BE2C (cell line): ENCODE data around the gene CUEDC2.

Source experiments
- DNase-seq: peaks from one replicate; pipeline ENCODE4 v3.0.0-alpha.2; 2020
- H3K27me3 ChIP-seq: fragments of 250-450 bp; sonication (Bioruptor Pico); 2 replicates; pipeline ENCODE4 v1.5.1; 2020; ENCODE audit warnings: mild to moderate bottlenecking
- H3K36me3 ChIP-seq: fragments of 250-450 bp; sonication (Bioruptor Pico); 2 replicates; pipeline ENCODE4 v1.5.1; 2020; ENCODE audit warnings: mild to moderate bottlenecking
- H3K4me1 ChIP-seq: fragments of 250-450 bp; sonication (Bioruptor Pico); 2 replicates; pipeline ENCODE4 v1.5.1; 2020
- H3K4me3 ChIP-seq: 2 replicates; pipeline ENCODE4 v1.5.1; 2011; ENCODE audit warnings: low read depth, low read length
- H3K9me3 ChIP-seq: fragments of 250-450 bp; sonication (Bioruptor Pico); 2 replicates; pipeline ENCODE4 v1.5.1; 2020
- CTCF ChIP-seq: IDR thresholded peaks from 2 replicates; pipeline ENCODE4 v1.5.1; 2012; ENCODE audit warnings: mild to moderate bottlenecking, low read depth, low read length

CUEDC2 gene

GRCh38 chr10:102450374-102451104 lies 18.2 kb upstream of the CUEDC2 start:
- H3K36me3 ChIP-seq, result no peaks in the 10 kb centered on the region
- no peak for TF ChIP-seq CTCF
- H3K4me3 ChIP-seq, result peak overlapping the region; percentile 68
- H3K27me3 ChIP-seq, result no peaks in the 10 kb centered on the region
- H3K9me3 ChIP-seq, result no peaks in the 10 kb centered on the region
- no peaks in the 10 kb centered on the region for H3K4me1 ChIP-seq
- DNase-seq, result peak; percentile 86

GRCh38 chr10:102450124-102450373 lies 17.7 kb upstream of the CUEDC2 start:
- no peak for TF ChIP-seq CTCF
- no peaks in the 10 kb centered on the region for H3K9me3 ChIP-seq
- no peak for DNase-seq
- no peaks in the 10 kb centered on the region for H3K27me3 ChIP-seq
- H3K4me3 ChIP-seq, result peak overlapping the region; percentile 68
- H3K36me3 ChIP-seq, result no peaks in the 10 kb centered on the region
- no peaks in the 10 kb centered on the region for H3K4me1 ChIP-seq

GRCh38 chr10:102449321-102450123 lies 17.1 kb upstream of the CUEDC2 start:
- H3K9me3 ChIP-seq, result no peaks in the 10 kb centered on the region
- H3K4me3 ChIP-seq, result peak overlapping the region; percentile 68
- no peak for TF ChIP-seq CTCF
- DNase-seq, result peak; percentile 41
- no peaks in the 10 kb centered on the region for H3K36me3 ChIP-seq
- no peaks in the 10 kb centered on the region for H3K27me3 ChIP-seq
- H3K4me1 ChIP-seq, result no peaks in the 10 kb centered on the region

- no peak for TF ChIP-seq CTCF
- H3K36me3 ChIP-seq, result no peaks in the 10 kb centered on the region
- H3K4me3 ChIP-seq, result no peak overlapping the region
- no peaks in the 10 kb centered on the region for H3K4me1 ChIP-seq
- no peak for DNase-seq
- no peaks in the 10 kb centered on the region for H3K27me3 ChIP-seq
- H3K9me3 ChIP-seq, result no peaks in the 10 kb centered on the region
Measured at GRCh38 chr10:102444851-102445250, 12.5 kb upstream of the CUEDC2 start.

- H3K4me3 ChIP-seq, result no peak overlapping the region
- H3K36me3 ChIP-seq, result no peaks in the 10 kb centered on the region
- no peaks in the 10 kb centered on the region for H3K4me1 ChIP-seq
- DNase-seq, result no peak
- TF ChIP-seq CTCF, result no peak
- no peaks in the 10 kb centered on the region for H3K9me3 ChIP-seq
- H3K27me3 ChIP-seq, result no peaks in the 10 kb centered on the region
Measured at GRCh38 chr10:102438374-102438773, 6.0 kb upstream of the CUEDC2 start.

GRCh38 chr10:102437515-102437914 lies 5.1 kb upstream of the CUEDC2 start:
- no peaks in the 10 kb centered on the region for H3K4me1 ChIP-seq
- no peaks in the 10 kb centered on the region for H3K27me3 ChIP-seq
- H3K36me3 ChIP-seq, result no peaks in the 10 kb centered on the region
- no peak for DNase-seq
- no peaks in the 10 kb centered on the region for H3K9me3 ChIP-seq
- no peak for TF ChIP-seq CTCF
- no peak overlapping the region for H3K4me3 ChIP-seq
